ENCODE measurements around the gene CTSF. TPM values are rescaled to one million over a fixed set of nuclear protein-coding genes. Genes with fewer than 3 reads are reported as not detected.
A peak's percentile ranks its signal among the peaks of the same experiment; 100 is the strongest.
"Not testable (repeated sequence)": the region's sequence is repeated elsewhere in the genome, so short reads cannot be mapped to it uniquely, and the experiment has no call there.

CTSF gene
- total RNA-seq, 1 experiment from 2014 or later = 0.98 TPM

GRCh38 chr11:66541892-66542291 lies 26.5 kb downstream of the CTSF start:
- H2BK20ac ChIP-seq (ENCODE audit: low read depth, low read length, poor library complexity, severe bottlenecking) = no peak overlapping the region
- H3T11ph ChIP-seq (ENCODE audit: low read length) = no peak overlapping the region
- H3K36me3 Mint-ChIP-seq (ENCODE audit: insufficient read depth in 1 of 3, low read depth in 3 of 3) = peaks cover 2 to 37% (median 33%) of the 10 kb centered on the region in 3 experiments
- no peak overlapping the region for H3K27ac ChIP-seq (ENCODE audit: insufficient read length, low read depth, low read length)
- H3K4ac ChIP-seq (ENCODE audit: low read depth, low read length) = no peak overlapping the region
- H2AFZ ChIP-seq (ENCODE audit: low read length) = no peak overlapping the region
- peak overlapping the region in 1 of 2 experiments; percentile 12; a peak in 2 of 5 replicates for H3K4me3 Mint-ChIP-seq
- H4K5ac ChIP-seq (ENCODE audit: insufficient read length, low read depth, low read length) = no peak overlapping the region
- no peak overlapping the region for H2BK12ac ChIP-seq (ENCODE audit: insufficient read length, low read depth, low read length)
- H4K8ac ChIP-seq (replicated peaks; ENCODE audit: insufficient read length, low read depth, low read length) = no peak overlapping the region
- peaks cover 24 to 25% of the 10 kb centered on the region in 2 experiments for H3K4me1 Mint-ChIP-seq
- no peak overlapping the region for H3K23ac ChIP-seq (ENCODE audit: insufficient read length, low read depth, low read length)
- H3K27ac Mint-ChIP-seq = peak overlapping the region in 2 of 3 experiments; percentile 39 to 48; a peak in 3 of 7 replicates
- H3K27me3 Mint-ChIP-seq (ENCODE audit: low read depth) = no peaks in the 10 kb centered on the region; the same call in 1 of the 2 replicates
- no peaks in the 10 kb centered on the region for H3K9me3 ChIP-seq (ENCODE audit: control insufficient read depth, low read depth, low read length)
- no peak overlapping the region for H3K4me2 ChIP-seq (ENCODE audit: insufficient read depth, insufficient read length, low read length)
- no peak for TF ChIP-seq CTCF (conservative IDR thresholded peaks at IDR 0.05)
- no peaks in the 10 kb centered on the region; the same call in 1 of the 2 replicates for H3K4me1 ChIP-seq (ENCODE audit: insufficient read depth, low read length)
- DNase-seq = no peak
- H3K79me1 ChIP-seq (ENCODE audit: insufficient read depth, low read depth, low read length, poor library complexity, severe bottlenecking) = no peaks in the 10 kb centered on the region
- H3K79me2 ChIP-seq (ENCODE audit: insufficient read depth, low read length) = no peaks in the 10 kb centered on the region
- no peaks in the 10 kb centered on the region for H4K20me1 ChIP-seq (ENCODE audit: control insufficient read depth, insufficient read depth, insufficient read length)
- H3K18ac ChIP-seq (ENCODE audit: insufficient read length, low read depth, low read length) = no peak overlapping the region
- no peak overlapping the region for H4K91ac ChIP-seq (ENCODE audit: insufficient read length, low read depth, low read length)
- H3K23me2 ChIP-seq (ENCODE audit: insufficient read length, low read depth, low read length, poor library complexity, severe bottlenecking) = no peaks in the 10 kb centered on the region
- no peak overlapping the region for H2AK5ac ChIP-seq (ENCODE audit: insufficient read length, low read length)
- H3K9ac ChIP-seq (ENCODE audit: extremely low read depth, insufficient read length, low read length) = no peak overlapping the region
- no peak overlapping the region for H2BK5ac ChIP-seq (ENCODE audit: insufficient read length, low read length)
- no peak overlapping the region for H2BK120ac ChIP-seq (ENCODE audit: low read depth, low read length, poor library complexity, severe bottlenecking)
- no peak overlapping the region for H3K14ac ChIP-seq (ENCODE audit: insufficient read depth, low read length)
- H3K56ac ChIP-seq (ENCODE audit: insufficient read length, low read depth, low read length) = no peak overlapping the region
- no CpG with 5 or more reads among the region's 4 CpGs for WGBS (ENCODE audit: extremely low coverage, insufficient read length, low lambda C conversion rate)
- no peak overlapping the region for H2BK15ac ChIP-seq (ENCODE audit: low read depth, low read length)
- no peaks in the 10 kb centered on the region for H3K9me3 Mint-ChIP-seq
- no peaks in the 10 kb centered on the region for H3K27me3 ChIP-seq (ENCODE audit: insufficient read depth, low read length)

GRCh38 chr11:66540598-66540997 lies 27.8 kb downstream of the CTSF start:
- not testable (repeated sequence) for DNase-seq; H4K91ac ChIP-seq (ENCODE audit: insufficient read length, low read depth, low read length); H3K27me3 Mint-ChIP-seq (ENCODE audit: low read depth); H2BK20ac ChIP-seq (ENCODE audit: low read depth, low read length, poor library complexity, severe bottlenecking); H3K27ac ChIP-seq (ENCODE audit: insufficient read length, low read depth, low read length); H3K4me1 ChIP-seq (ENCODE audit: insufficient read depth, low read length); H2BK12ac ChIP-seq (ENCODE audit: insufficient read length, low read depth, low read length); H3K23ac ChIP-seq (ENCODE audit: insufficient read length, low read depth, low read length); H2BK5ac ChIP-seq (ENCODE audit: insufficient read length, low read length); H3K79me1 ChIP-seq (ENCODE audit: insufficient read depth, low read depth, low read length, poor library complexity, severe bottlenecking); H3K23me2 ChIP-seq (ENCODE audit: insufficient read length, low read depth, low read length, poor library complexity, severe bottlenecking); H3K27ac Mint-ChIP-seq; H3K18ac ChIP-seq (ENCODE audit: insufficient read length, low read depth, low read length); H2BK15ac ChIP-seq (ENCODE audit: low read depth, low read length); H3K4ac ChIP-seq (ENCODE audit: low read depth, low read length); H3K14ac ChIP-seq (ENCODE audit: insufficient read depth, low read length); H4K20me1 ChIP-seq (ENCODE audit: control insufficient read depth, insufficient read depth, insufficient read length); H4K5ac ChIP-seq (ENCODE audit: insufficient read length, low read depth, low read length); H2BK120ac ChIP-seq (ENCODE audit: low read depth, low read length, poor library complexity, severe bottlenecking); H3K4me2 ChIP-seq (ENCODE audit: insufficient read depth, insufficient read length, low read length); H3K4me3 Mint-ChIP-seq; H3K9me3 Mint-ChIP-seq; H2AFZ ChIP-seq (ENCODE audit: low read length); H2AK5ac ChIP-seq (ENCODE audit: insufficient read length, low read length); H3K9ac ChIP-seq (ENCODE audit: extremely low read depth, insufficient read length, low read length); H3K9me3 ChIP-seq (ENCODE audit: control insufficient read depth, low read depth, low read length); H3K79me2 ChIP-seq (ENCODE audit: insufficient read depth, low read length); H3K56ac ChIP-seq (ENCODE audit: insufficient read length, low read depth, low read length); H4K8ac ChIP-seq (replicated peaks; ENCODE audit: insufficient read length, low read depth, low read length); H3K27me3 ChIP-seq (ENCODE audit: insufficient read depth, low read length); H3T11ph ChIP-seq (ENCODE audit: low read length)
- WGBS (ENCODE audit: extremely low coverage, insufficient read length, low lambda C conversion rate) = no CpG with 5 or more reads among the region's 8 CpGs
- peaks cover 23 to 24% of the 10 kb centered on the region in 2 experiments for H3K4me1 Mint-ChIP-seq
- peaks cover 2 to 45% (median 41%) of the 10 kb centered on the region in 3 experiments for H3K36me3 Mint-ChIP-seq (ENCODE audit: insufficient read depth in 1 of 3, low read depth in 3 of 3)
